Pancreas (tissue), 10 donors: ENCODE measurements around the gene PPP1R37. TPM values are rescaled to one million over a fixed set of nuclear protein-coding genes. Genes with fewer than 3 reads are reported as not detected.

Source experiments
- ATAC-seq, 4 donors: fragments of 200-7000 bp; cut with Tn5 transposase; one replicate each; pipeline versions ENCODE4 v1.8.0 to v1.9.1; 2020; ENCODE audit warnings: mild to moderate bottlenecking in 4 of 4, moderate library complexity in 4 of 4
- DNase-seq, 6 donors: peaks; one replicate each; pipeline ENCODE4 v3.0.0-alpha.2; 2020
- FAIRE-seq: peaks from 2 replicates; lab custom pipeline; 2012; peaks lifted over from hg19 to GRCh38; lab: Jason Lieb, UNC
- H3K27ac ChIP-seq, 4 donors: fragments of 200-600 bp; sonication (generic); 1 replicate in 3 of 4; 2 replicates in 1 of 4; pipeline versions ENCODE4 v1.5.0 to v1.8.0; 2020
- H3K27me3 ChIP-seq, 4 donors: fragments of 200-600 bp; one replicate each; pipeline ENCODE4 v1.8.0; 2021
- H3K36me3 ChIP-seq, 3 donors: fragments of 200-600 bp; sonication (generic) in 1 of 3; one replicate each; pipeline versions ENCODE4 v1.5.0 to v1.8.0; 2020 to 2021
- H3K4me1 ChIP-seq, 3 donors: fragments of 200-600 bp; one replicate each; pipeline ENCODE4 v1.8.0; 2021
- H3K4me3 ChIP-seq, 4 donors: fragments of 200-600 bp; sonication (generic) in 2 of 4; one replicate each; pipeline versions ENCODE4 v1.5.0 to v1.8.0; 2020 to 2021
- H3K9me3 ChIP-seq, 4 donors: fragments of 200-600 bp; one replicate each; pipeline ENCODE4 v1.8.0; 2021
- WGBS, 2 donors: extraction: QIAGEN DNeasy Blood & Tissue Kit; methylation state at CpG; one replicate each; pipeline ENCODE4 v1.1.7; 2013; 5-methylcytosine and 5-hydroxymethylcytosine counted together
- intact Hi-C, 3 donors: fragments of 100-400 bp; cut with DNase I; formaldehyde crosslinking; loops; one replicate each; pipeline versions ENCODE4 v1.11.1 to v1.14.2; 2022
- polyA plus RNA-seq, 2 donors: library from polyadenylated mRNA; stranded (reverse); fragments of 200-250 nt; gene quantifications; one replicate each; pipeline ENCODE4 v1.2.3, GENCODE V29; 2013
- total RNA-seq, 6 donors: library from RNA; stranded (reverse); fragmentation: NEBNext Ultra II Directional in 4 of 6; extraction: Animal tissue kit (Norgen Biotek cat#: 25700) in 4 of 6; gene quantifications; one replicate each; pipeline versions ENCODE4 v1.2.1 to v1.2.4, GENCODE V29; 2021 to 2023
- TF ChIP-seq, protein P1 (sequence below), 4 donors: fragments of 200-600 bp; sonication (generic) in 3 of 4; IDR thresholded peaks; one replicate each; pipeline versions ENCODE4 v1.5.0 to v1.8.0; 2021; ENCODE audit warnings: antibody characterized with exemption in 4 of 4
- donor health status: healthy with polysubstance abuse.
- donor health status: DM: no; HTN: no; CAD: no; lungs with moderate emphysema.
- donor health status: DM: no; HTN: no; CAD: no.
- donor health status: control.
- donor health status: control.
- donor health status: Bipolar disorder and iron deficiency.
- donor health status: DM: yes; HTN: yes; CAD: no.
- donor health status: DM: no; HTN: no; CAD: no.
- donor health status: DM: no; HTN: no; CAD: no.
- donor health status: DM: yes; HTN: yes; CAD: no.

The PPP1R37 gene
- total and polyA plus RNA-seq, 8 donors, result 13.0 to 57.4 (median 15.3) TPM

- Histone ChIP-seq H3K4me3 (no peak overlapping the region), H3K27me3 (no peaks in the 10 kb centered on the region), H3K27ac (no peak overlapping the region), H3K9me3 (no peaks in the 10 kb centered on the region), H3K4me1 (peaks cover 5 to 13% (median 9%) of the 10 kb centered on the region in 3 donors), H3K36me3 (no peaks in the 10 kb centered on the region)
- TF ChIP-seq, protein P1, sequence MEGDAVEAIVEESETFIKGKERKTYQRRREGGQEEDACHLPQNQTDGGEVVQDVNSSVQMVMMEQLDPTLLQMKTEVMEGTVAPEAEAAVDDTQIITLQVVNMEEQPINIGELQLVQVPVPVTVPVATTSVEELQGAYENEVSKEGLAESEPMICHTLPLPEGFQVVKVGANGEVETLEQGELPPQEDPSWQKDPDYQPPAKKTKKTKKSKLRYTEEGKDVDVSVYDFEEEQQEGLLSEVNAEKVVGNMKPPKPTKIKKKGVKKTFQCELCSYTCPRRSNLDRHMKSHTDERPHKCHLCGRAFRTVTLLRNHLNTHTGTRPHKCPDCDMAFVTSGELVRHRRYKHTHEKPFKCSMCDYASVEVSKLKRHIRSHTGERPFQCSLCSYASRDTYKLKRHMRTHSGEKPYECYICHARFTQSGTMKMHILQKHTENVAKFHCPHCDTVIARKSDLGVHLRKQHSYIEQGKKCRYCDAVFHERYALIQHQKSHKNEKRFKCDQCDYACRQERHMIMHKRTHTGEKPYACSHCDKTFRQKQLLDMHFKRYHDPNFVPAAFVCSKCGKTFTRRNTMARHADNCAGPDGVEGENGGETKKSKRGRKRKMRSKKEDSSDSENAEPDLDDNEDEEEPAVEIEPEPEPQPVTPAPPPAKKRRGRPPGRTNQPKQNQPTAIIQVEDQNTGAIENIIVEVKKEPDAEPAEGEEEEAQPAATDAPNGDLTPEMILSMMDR (IDR thresholded peaks at IDR 0.05), result no peak
- 77 to 79% methylated on average over 10 of the region's 10 CpGs for WGBS, 2 donors
- ATAC-seq (no peak), FAIRE-seq (no peak), DNase-seq (peak in 1 of 6 donors; percentile 10)
- intact Hi-C loops, result no loop called here
Observed at GRCh38 chr19:45175515-45176345, 82.8 kb downstream of the PPP1R37 start.

GRCh38 chr19:45177817-45178261 lies 84.9 kb downstream of the PPP1R37 start, which contains the start of gene TRAPPC6A:
TRAPPC6A (minus strand) TSS chr19:45178237; CDS start chr19:45178218, 19 bp downstream.
- DNase-seq (no peak), ATAC-seq (peak; percentile 0 to 5 (median 2)), FAIRE-seq (no peak)
- intact Hi-C loops, result no loop called here
- H3K4me1 ChIP-seq, result peaks cover 5 to 16% (median 15%) of the 10 kb centered on the region in 3 donors
- TF ChIP-seq, protein P1 (IDR thresholded peaks at IDR 0.05), result no peak
- H3K36me3 ChIP-seq, result no peaks in the 10 kb centered on the region
- H3K9me3 ChIP-seq, result no peaks in the 10 kb centered on the region
- peak within 1 kb of the TSS; percentile 58 to 90 (median 68) for H3K4me3 ChIP-seq
- WGBS, 2 donors, result 1% methylated on average over 31 to 36 of the region's 36 CpGs
- H3K27me3 ChIP-seq, result no peaks in the 10 kb centered on the region
- peak within 1 kb of the TSS; percentile 75 to 88 (median 83) for H3K27ac ChIP-seq

DNA sequence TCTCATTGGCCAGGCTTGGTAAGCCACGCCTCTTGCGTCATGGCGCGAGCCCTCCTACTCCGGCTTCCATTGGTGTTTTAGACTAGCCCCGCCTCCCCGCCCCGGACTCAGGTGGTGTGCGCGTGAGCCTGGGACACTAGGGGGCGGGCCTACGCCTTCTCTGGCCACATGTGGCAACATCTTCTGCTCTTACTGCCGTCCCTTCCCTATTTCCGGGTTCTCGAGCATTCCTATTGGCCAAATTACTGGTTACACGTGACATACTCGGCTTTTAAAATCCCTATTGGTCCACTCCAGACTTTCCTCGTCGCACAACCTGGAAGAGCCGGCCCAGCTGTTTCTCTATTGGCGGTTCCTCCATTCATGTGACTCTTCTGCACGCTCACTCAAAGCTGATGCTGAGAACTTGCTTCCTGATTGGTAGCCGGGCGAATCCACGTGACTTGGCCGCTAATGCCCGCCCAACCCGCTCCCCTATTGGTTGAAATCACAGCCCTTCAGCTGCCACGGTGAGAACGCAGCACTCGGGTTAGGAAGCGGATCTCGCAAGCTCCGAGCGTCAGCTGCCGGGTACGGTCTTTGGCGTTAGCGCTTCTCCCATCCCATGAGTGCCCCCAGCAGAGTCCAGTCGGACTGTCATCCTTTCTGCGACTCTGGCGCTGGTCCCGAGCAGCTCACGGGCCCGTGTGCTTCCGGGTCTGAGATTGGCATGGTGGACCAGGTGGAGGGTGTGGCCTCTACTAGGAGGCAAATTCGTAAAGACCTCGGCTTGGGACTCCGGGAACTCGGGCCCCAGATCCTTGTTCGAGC lies 85.5 kb downstream of the PPP1R37 start, which contains the start of gene BLOC1S3:
TSS of gene BLOC1S3 (plus strand) at position 523 of the 810 bp plus-strand sequence. CDS start 513 bp downstream, outside the sequence.
- DNase-seq (peak; percentile 98 to 100 (median 100)), ATAC-seq (peak; percentile 91 to 96 (median 92)), FAIRE-seq (peak; percentile 98)
- H3K36me3 ChIP-seq, result no peaks in the 10 kb centered on the region
- no peaks in the 10 kb centered on the region for H3K27me3 ChIP-seq
- 0% methylated on average over 51 of the region's 51 CpGs for WGBS, 2 donors
- peak within 1 kb of the TSS; percentile 75 to 88 (median 83) for H3K27ac ChIP-seq
- TF ChIP-seq, protein P1 (IDR thresholded peaks at IDR 0.05), result peak in 3 of 4 donors; percentile 22 to 46 (median 42)
- H3K4me3 ChIP-seq, result peak within 1 kb of the TSS; percentile 58 to 90 (median 68)
- H3K4me1 ChIP-seq, result peaks cover 5 to 16% (median 15%) of the 10 kb centered on the region in 3 donors
- intact Hi-C loops, result no loop called here
- H3K9me3 ChIP-seq, result no peaks in the 10 kb centered on the region

- H3K27me3 ChIP-seq, result no peaks in the 10 kb centered on the region
- ATAC-seq, result peak in 2 of 4 donors; percentile 1 to 2
- TF ChIP-seq, protein P1 (IDR thresholded peaks at IDR 0.05), result no peak
- H3K27ac ChIP-seq, result peak overlapping the region; percentile 70 to 88 (median 83)
- H3K36me3 ChIP-seq, result no peaks in the 10 kb centered on the region
- H3K4me3 ChIP-seq, result peak overlapping the region; percentile 58 to 90 (median 68)
- H3K9me3 ChIP-seq, result no peaks in the 10 kb centered on the region
- no peak for FAIRE-seq
- DNase-seq, result peak in 5 of 6 donors; percentile 39 to 85 (median 73)
- intact Hi-C loops, result no loop called here
- H3K4me1 ChIP-seq, result peaks cover 5 to 16% (median 15%) of the 10 kb centered on the region in 3 donors
- WGBS, 2 donors, result 1% methylated on average over 65 to 97 of the region's 97 CpGs
Observed at GRCh38 chr19:45179072-45179891, 86.3 kb downstream of the PPP1R37 start.
